Measurements from ENCODE around the gene MED13L. TPM values are rescaled to one million over a fixed set of nuclear protein-coding genes. Genes with fewer than 3 reads are reported as not detected.

Gene MED13L
- total and polyA plus RNA-seq, 3 donors from 2014 or later = 56.4 to 173 (median 133) TPM

DNA sequence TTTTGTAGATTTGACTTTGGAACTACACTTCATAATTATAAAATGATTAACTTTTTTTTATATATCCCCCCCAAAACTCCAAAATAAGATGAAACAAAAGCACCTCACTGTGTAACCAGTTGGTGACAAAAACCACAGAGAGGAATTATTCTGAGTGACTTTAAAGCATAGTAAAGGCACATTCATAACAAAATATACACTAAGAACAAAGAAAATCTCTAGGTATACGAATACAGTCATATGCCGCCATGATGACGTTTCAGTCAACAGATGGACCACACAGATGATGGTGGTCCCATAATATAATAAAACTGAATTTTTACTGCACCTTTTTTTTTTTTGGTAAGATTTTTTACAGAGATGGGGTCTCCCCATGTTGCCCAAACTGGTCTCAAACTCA, 70.7 kb downstream of the MED13L start:
- no peaks in the 10 kb centered on the region for H3K9me3 ChIP-seq
- H3K27me3 ChIP-seq = no peaks in the 10 kb centered on the region
- H3K36me3 ChIP-seq (ENCODE audit: low read depth, missing control alignments) = no peaks in the 10 kb centered on the region
- no peak overlapping the region for H3K27ac ChIP-seq
- DNase-seq = no peak
- WGBS, 2 donors = 95% methylated on average over 3 of the region's 3 CpGs
- TF ChIP-seq, protein P1, sequence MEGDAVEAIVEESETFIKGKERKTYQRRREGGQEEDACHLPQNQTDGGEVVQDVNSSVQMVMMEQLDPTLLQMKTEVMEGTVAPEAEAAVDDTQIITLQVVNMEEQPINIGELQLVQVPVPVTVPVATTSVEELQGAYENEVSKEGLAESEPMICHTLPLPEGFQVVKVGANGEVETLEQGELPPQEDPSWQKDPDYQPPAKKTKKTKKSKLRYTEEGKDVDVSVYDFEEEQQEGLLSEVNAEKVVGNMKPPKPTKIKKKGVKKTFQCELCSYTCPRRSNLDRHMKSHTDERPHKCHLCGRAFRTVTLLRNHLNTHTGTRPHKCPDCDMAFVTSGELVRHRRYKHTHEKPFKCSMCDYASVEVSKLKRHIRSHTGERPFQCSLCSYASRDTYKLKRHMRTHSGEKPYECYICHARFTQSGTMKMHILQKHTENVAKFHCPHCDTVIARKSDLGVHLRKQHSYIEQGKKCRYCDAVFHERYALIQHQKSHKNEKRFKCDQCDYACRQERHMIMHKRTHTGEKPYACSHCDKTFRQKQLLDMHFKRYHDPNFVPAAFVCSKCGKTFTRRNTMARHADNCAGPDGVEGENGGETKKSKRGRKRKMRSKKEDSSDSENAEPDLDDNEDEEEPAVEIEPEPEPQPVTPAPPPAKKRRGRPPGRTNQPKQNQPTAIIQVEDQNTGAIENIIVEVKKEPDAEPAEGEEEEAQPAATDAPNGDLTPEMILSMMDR (IDR thresholded peaks at IDR 0.05) = no peak
- TF ChIP-seq POLR2A (IDR thresholded peaks at IDR 0.05) = no peak
- intact Hi-C loops (cut with DNase I; ENCODE audit: low total_unique reads) = no loop called here
- peaks cover 22% of the 10 kb centered on the region for H3K4me1 ChIP-seq
- H3K4me3 ChIP-seq = no peak overlapping the region

DNA sequence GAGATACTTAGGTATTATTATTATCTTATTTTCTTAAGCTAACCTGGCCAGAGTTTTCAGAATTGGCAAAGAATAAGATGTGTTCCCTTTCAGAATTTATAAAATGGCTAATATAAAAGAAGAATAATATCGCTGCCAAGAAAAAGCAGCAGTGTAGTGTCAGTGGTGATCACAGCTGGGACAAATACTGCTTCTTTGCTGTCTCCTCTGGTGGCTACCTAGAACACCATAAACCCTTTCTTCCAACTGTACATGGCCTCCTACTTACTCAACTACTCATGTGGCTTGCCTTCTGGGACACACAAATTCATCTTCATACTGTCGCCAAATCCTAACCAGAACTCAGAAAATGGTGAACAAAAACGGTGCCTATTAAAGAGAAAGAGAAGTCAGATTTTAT, 72.7 kb downstream of the MED13L start:
- H3K36me3 ChIP-seq (ENCODE audit: low read depth, missing control alignments) = no peaks in the 10 kb centered on the region
- TF ChIP-seq POLR2A (IDR thresholded peaks at IDR 0.05) = no peak
- TF ChIP-seq, protein P1 (IDR thresholded peaks at IDR 0.05) = no peak
- intact Hi-C loops (cut with DNase I; ENCODE audit: low total_unique reads) = no loop called here
- peaks cover 27% of the 10 kb centered on the region for H3K4me1 ChIP-seq
- H3K4me3 ChIP-seq = no peak overlapping the region
- H3K9me3 ChIP-seq = no peaks in the 10 kb centered on the region
- H3K27me3 ChIP-seq = no peaks in the 10 kb centered on the region
- DNase-seq = no peak
- H3K27ac ChIP-seq = peak overlapping the region in 1 of 2 donors; percentile 55
- 63 to 73% methylated on average over 3 of the region's 3 CpGs for WGBS, 2 donors

DNA sequence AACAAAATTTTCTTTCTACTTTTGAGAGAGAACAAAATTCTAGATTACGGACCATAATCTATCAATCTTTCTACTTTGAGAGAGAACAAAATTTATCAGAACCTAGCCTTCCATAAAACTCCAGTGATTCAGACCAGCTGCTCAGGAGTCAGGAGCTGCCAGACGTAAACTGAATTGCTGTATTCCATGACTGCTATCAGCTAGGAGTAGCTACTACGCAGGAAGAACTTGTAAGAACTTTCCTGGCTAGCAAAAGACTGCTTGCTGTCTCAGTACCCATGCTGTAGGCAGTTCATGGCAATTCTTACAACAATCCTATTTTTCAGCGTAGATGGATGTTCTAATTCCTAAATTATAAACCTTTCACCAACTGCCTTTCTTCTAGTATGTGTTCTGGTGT, 73.3 kb downstream of the MED13L start:
- Histone ChIP-seq H3K27me3 (no peaks in the 10 kb centered on the region), H3K27ac (peak overlapping the region; percentile 24 to 55), H3K36me3 (ENCODE audit: low read depth, missing control alignments) (no peaks in the 10 kb centered on the region), H3K9me3 (no peaks in the 10 kb centered on the region), H3K4me1 (peaks cover 27% of the 10 kb centered on the region), H3K4me3 (no peak overlapping the region)
- intact Hi-C loops (cut with DNase I; ENCODE audit: low total_unique reads) = no loop called here
- WGBS, 2 donors = 66 to 70% methylated on average over 4 of the region's 4 CpGs
- TF ChIP-seq, protein P1 (IDR thresholded peaks at IDR 0.05) = no peak
- TF ChIP-seq POLR2A (IDR thresholded peaks at IDR 0.05) = no peak
- no peak for DNase-seq

DNA sequence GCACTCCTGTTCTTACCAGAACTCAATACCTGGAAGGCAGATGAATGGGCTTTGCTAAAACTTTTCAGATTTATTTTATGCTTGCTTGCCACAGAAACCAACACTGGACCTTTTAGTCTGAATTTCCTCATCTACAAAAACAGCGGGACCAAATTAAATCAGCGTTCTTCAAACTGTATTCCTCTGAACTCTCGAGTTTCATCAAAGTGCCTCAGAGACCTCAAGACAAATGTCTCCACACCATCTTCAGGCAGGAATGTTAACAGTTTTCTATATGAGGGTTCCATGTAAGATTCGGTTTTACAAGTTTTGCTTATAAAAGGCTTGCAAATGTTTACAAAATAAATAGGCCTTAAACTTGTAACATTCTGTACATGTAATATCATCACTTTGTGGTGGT, 74.6 kb downstream of the MED13L start:
- Histone ChIP-seq H3K4me3 (no peak overlapping the region), H3K36me3 (ENCODE audit: low read depth, missing control alignments) (no peaks in the 10 kb centered on the region), H3K9me3 (no peaks in the 10 kb centered on the region), H3K27me3 (no peaks in the 10 kb centered on the region), H3K4me1 (peaks cover 33% of the 10 kb centered on the region), H3K27ac (no peak overlapping the region)
- no peak for DNase-seq
- intact Hi-C loops (cut with DNase I; ENCODE audit: low total_unique reads) = no loop called here
- 48 to 74% methylated on average over 4 of the region's 4 CpGs for WGBS, 2 donors
- TF ChIP-seq, protein P1 (IDR thresholded peaks at IDR 0.05) = no peak
- no peak for TF ChIP-seq POLR2A (IDR thresholded peaks at IDR 0.05)

DNA sequence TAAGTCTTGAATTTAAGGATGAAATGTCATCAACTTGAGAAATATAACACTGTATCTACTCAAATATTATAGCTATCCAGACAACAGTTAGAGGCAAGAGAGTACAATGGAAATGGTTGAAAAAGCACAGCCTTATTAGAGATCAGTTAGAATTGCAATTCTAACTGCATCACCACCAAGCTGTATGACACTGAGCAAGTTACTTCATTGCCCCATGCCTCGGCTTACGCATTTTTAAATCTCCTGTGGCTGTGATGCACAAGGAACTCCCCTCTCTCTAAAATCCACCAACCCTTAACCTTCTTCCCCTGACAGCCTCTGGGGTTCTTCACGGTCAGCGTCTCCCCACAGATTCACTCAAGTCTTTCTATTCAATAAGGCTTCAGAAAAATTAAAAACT, 75.1 kb downstream of the MED13L start:
- Histone ChIP-seq H3K4me3 (no peak overlapping the region), H3K4me1 (peaks cover 36% of the 10 kb centered on the region), H3K9me3 (no peaks in the 10 kb centered on the region), H3K36me3 (ENCODE audit: low read depth, missing control alignments) (no peaks in the 10 kb centered on the region), H3K27me3 (no peaks in the 10 kb centered on the region), H3K27ac (no peak overlapping the region)
- DNase-seq = no peak
- 70 to 75% methylated on average over 4 of the region's 4 CpGs for WGBS, 2 donors
- intact Hi-C loops (cut with DNase I; ENCODE audit: low total_unique reads) = no loop called here
- TF ChIP-seq POLR2A (IDR thresholded peaks at IDR 0.05) = no peak
- TF ChIP-seq, protein P1 (IDR thresholded peaks at IDR 0.05) = no peak

All from testis (tissue), 3 donors.